ENCODE measurements around the gene NAV2.

NAV2 gene

DNA sequence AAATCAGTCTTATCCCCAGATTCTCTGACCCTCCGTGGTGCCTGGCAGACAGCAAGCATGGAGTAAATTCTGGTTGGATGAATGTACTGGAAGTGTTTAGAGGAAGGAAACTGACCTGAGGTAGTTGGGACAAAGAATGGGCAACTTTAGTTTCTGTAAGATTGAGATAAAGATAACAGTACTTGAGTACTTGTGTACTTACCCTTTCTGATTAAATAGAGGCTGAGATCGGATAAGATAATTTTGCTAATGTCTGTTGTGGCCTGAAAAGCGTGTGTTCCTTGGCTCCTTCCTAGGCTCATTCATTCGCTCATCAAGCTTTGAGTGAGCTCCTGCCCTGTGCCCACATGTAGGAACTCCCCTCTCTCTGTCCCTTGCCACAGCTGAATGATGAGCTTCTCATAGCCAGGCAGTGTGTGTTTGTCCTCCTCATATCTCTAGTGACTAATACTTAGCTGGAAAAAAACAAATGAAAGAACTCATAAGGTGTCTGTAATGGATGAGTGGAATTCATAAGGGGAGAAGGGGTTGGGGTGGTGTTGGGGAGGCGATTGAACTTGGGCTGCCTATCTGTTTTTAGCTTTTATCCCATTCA, 329.5 kb downstream of the NAV2 start:
- FAIRE-seq (no peak), DNase-seq (ENCODE audit: insufficient read length, low spot score) (no peak)

DNA sequence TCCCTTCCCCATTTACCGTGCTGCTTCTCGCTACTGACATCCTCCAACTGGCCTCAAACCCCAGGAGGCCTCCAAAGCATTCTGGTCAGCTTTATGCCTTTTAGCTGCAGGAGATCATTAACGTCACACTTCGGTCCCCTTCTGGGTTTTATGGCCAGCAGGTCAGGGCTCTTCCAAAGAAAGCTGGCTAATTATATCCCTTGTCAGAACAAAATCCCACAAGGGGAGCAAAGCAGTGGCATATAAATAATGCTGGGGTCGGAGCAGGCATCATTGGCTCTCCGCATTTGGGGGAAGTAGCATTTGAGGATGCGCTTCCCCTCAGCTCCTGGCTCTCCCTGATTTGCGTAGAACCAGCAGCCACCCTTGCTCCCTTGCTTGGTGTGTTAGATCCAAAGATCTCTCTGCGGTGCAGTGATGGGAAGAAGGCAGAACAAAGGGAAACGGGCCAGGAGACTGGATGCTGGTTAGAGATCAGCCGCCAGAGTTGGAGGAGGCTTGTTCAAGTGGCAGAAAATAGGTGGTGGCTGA, 330.2 kb downstream of the NAV2 start:
- FAIRE-seq (no peak), DNase-seq (ENCODE audit: insufficient read length, low spot score) (no peak)

DNA sequence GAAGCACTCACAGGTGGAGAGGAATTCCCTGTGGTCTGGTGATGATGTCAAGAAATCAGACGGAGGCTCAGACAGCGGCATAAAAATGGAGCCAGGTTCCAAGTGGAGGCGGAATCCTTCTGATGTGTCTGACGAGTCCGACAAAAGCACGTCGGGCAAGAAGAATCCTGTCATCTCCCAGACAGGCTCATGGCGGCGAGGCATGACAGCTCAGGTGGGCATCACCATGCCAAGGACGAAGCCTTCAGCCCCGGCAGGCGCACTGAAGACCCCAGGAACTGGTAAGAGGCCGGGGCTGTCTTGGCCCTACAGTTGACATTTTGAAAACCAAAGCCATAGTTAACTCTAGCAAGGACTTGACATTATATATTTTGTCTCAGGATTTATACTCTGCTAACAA, 331.4 kb downstream of the NAV2 start:
- FAIRE-seq (no peak), DNase-seq (ENCODE audit: insufficient read length, low spot score) (no peak)

DNA sequence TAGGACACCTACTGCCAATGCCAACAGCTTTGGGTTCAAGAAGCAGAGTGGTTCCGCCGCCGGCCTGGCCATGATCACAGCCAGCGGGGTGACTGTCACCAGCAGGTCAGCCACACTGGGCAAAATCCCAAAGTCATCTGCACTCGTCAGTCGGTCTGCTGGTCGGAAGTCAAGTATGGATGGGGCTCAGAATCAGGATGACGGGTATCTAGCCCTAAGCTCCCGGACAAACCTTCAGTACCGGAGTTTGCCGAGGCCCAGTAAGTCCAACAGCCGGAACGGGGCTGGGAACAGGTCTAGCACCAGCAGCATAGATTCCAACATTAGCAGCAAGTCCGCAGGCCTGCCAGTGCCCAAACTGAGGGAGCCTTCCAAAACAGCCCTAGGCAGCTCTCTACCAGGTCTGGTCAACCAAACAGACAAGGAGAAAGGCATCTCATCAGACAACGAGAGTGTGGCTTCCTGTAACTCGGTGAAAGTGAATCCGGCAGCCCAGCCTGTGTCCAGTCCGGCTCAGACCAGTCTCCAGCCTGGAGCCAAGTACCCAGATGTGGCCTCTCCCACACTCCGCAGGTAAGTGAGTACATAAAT, 332.6 kb downstream of the NAV2 start:
- no peak for DNase-seq (ENCODE audit: insufficient read length, low spot score)
- FAIRE-seq = no peak

DNA sequence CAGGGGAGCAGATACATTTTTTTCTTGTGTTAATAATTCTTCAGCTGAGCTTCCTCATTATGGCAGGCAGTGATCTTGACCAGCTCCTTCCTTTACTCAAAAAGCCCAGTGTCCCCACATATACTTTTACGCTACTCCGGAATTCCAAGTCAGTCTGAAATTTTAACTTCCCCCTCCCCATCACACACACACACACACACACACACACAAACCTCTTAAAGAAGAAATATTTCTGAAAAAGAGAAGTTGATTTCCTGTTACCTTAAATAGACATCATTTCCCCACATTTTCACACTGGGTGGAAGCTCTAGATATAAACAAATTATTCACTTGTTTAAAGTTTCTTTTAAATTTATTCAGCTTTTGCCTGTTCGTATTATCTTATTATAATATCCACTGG, 333.8 kb downstream of the NAV2 start:
- FAIRE-seq (no peak), DNase-seq (ENCODE audit: insufficient read length, low spot score) (no peak)

DNA sequence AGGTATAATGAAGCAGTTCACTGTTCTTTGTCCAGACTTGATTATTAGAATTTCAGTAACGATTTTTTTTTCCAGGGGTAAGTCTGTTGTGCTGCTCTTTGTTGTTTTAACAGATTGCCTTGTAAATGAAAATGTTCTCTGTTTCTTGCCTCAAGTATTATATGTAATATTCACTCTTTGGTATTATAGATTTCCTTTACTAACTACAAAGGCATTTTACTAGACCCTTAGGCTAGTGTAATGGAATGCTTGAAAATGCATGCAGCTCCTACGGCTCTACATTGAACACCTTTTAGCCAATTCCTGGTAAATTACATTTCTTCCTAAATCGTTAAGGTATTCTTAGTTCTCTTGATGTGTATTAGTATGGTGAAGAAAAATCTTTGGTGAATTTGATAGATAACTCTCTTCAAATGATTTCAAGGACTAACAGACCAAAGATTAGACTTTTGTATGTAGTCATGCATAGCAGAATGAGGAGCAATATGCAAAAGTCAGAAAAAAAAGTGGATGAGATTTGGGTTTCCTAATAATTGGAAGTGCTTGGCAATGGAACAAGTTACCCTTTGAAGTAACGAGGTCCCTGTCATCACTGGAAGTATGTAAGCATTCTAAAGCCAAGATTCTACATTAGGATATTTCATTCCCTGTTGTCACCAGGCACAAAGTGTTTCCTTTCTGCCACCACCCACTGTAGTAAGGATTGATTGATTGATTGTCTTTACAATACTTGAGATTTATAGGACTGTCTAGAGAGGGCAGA, 334.6 kb downstream of the NAV2 start:
- DNase-seq (ENCODE audit: insufficient read length, low spot score) (no peak), FAIRE-seq (no peak)

DNA sequence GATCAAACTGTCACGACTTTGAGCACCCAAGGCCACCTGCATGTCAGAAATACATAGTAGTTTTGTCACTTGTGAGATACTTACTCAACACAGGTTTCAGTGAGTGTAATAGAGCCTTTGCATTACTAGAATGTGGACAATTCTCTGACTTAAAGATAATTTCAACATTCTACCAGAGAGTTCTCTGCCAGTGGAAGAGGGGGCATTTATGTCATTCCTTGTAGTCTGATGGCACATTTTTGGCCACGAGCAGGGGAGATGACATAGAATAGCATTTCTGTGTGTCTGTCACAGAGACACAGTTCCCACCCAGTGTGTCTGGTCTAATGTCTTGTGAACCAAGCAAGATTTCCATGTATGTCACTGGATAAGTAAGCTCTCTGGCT, 335.1 kb downstream of the NAV2 start:
- FAIRE-seq (no peak), DNase-seq (ENCODE audit: insufficient read length, low spot score) (no peak)

DNA sequence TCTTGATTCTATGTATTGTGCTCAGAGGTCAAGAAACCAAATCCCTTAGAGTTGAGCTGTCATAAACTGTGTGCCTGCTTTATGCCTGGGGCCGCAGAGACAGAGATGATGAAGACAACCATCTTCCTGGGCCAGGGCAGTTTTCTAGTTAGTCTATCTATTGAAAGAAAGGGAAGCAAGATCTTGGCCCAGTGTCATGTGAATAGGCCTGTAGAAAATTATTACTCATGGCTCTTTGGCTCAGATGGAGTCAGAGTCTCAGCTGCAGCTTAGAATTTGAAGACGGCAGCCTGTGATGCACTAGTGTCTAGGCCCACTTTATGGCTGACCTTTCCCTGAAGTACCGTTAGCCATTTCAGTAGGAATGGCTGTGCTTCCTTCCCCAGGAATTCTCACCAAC, 335.6 kb downstream of the NAV2 start:
- DNase-seq (ENCODE audit: insufficient read length, low spot score) (no peak), FAIRE-seq (no peak)

DNA sequence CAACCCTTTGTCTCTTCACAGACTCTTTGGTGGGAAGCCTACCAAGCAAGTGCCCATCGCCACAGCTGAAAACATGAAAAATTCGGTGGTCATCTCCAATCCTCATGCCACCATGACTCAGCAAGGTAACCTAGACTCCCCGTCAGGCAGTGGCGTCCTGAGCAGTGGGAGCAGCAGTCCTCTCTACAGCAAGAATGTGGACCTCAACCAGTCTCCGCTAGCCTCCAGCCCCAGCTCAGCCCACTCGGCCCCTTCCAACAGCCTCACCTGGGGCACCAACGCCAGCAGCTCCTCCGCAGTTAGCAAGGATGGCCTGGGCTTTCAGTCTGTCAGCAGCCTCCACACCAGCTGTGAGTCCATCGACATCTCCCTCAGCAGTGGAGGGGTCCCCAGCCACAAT, 336.1 kb downstream of the NAV2 start:
- DNase-seq (ENCODE audit: insufficient read length, low spot score) (no peak), FAIRE-seq (no peak)

DNA sequence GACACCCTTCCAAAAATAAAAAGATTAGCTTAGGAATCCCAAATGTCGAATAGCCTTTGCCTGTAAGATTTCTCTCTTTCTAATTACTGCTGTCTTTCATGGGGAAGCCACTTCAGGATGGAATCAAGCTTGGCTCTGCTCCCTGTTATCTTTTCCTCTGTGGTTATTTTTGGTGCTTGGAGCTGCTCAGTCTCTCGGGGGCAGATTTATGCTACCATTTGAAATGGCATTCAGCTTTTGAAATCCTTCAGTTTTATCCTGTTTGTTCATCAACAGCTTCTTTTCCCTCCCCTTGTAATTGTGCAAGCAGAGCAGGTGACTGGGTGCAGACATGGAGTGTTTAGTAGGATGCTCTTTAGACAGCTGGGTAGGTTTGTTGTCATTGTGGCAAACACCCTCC, 336.6 kb downstream of the NAV2 start:
- FAIRE-seq = no peak
- DNase-seq (ENCODE audit: insufficient read length, low spot score) = no peak

DNA sequence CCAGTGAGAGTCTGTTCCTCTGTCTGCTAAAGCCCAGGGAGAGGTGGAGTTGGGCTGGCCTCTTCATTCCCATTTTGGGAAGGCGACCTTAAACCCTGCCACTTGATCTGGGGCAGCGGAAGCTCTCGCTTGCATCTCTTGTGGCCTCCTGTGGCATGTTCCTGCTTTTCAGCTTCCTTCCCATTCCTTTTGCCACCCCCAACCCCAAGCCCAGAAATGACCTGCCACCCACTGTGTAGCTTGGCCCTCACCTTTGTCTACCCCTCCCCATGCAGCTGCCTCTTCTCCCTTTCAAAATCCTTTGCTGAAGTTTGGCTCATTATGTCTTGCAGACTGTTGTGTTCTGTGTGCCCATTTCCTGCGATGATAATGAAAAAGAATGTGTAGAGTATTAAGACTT, 337.4 kb downstream of the NAV2 start:
- FAIRE-seq (no peak), DNase-seq (ENCODE audit: insufficient read length, low spot score) (no peak)

DNA sequence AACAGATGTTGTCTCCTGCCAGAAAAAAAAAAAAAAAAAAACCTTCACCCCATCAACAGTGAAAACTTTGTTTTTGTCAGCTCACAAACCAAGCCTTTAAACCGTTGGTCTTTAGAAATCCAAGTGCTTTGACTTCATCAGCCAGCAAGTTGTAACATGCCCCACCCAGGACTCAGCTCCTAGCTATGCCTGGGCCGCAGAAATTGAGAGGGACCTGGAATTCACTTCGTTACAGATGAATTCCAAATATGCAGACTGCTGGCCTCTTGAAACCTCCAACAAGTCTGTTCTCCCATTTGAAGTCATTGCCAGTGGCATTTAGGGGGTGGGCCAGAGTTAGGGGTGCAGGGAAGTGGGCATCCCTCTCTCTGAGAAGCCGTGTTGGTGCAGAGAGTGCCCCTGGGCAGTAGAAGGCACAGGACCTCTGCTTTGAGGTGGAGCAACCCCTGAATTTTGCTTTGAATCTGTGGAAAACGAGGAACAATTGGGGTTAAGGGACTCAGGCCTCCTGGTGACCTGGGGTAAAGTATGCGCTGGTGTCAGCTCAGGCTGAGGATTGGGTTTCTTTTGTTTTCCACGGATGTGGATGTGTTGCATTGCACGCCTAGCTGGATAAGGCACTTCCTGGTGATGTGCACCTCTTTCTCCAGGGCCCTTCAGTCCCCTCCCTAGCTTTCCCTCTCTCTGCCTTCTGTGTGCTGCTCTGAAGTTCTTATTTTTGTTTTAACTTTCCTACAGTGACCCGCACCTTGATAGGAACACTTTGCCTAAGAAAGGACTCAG, 338.1 kb downstream of the NAV2 start:
- no peak for FAIRE-seq
- no peak for DNase-seq (ENCODE audit: insufficient read length, low spot score)

DNA sequence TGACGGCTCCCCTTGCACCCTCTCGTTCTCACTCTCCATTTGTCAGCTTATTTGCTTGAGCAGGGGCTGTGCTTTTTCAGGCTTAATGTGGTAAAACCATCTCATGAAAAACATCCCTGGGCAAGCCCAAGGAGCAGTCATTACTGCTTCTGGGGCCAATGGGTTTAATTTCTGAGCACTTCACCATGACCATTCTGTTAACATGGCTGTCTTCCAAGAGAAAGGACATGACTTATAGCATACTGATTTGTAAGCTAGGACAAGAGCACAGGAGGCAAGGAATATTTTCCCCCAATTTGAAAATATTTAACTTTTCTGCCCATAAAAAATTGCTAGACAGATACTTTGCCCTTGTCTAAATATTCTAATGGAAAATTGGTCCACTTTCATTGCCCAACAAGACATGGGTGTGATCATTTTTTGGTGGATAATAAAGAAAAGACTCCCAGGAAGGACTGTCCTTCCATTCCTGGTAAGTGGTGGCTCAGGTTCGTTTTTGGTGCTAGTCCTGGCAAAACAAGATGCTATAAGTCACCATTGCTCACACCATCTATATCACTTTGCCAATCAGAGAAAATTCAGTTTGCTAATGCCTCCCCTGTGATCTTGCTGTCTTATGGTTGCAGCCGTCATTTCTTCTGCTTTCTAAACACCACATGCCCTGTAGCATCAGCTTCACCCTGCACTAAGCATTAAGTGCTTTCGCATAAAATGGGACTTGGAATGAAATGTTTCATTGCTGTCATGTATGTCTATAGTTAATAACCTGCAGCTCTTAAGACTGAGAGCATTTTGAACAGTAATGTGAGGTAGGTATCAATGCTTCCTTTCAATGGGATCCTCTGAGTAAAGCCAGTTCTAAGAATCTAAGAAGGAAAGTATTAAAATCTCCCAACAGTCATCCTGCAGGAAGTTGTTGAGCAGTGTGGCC, 339.1 kb downstream of the NAV2 start:
- FAIRE-seq (no peak), DNase-seq (ENCODE audit: insufficient read length, low spot score) (no peak)

DNA sequence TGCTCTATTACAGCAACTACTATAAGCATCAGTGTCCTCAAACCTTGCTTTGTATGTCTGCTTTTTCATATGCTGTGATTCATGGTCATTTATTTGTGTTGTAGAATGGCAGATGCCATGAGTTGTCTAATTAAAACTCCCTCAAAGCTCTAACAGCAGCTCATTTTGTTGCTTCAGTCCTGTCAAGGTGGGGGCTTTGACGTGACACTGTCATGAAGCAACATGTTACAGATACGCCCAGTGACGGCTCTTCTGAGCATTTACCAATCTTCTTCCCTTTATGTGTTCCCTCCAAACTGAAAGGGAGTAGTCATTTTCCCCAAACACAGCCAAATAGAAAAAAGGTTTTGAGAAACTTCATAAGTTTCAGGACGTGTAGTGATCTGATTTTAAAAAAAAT, 340.9 kb downstream of the NAV2 start:
- no peak for FAIRE-seq

DNA sequence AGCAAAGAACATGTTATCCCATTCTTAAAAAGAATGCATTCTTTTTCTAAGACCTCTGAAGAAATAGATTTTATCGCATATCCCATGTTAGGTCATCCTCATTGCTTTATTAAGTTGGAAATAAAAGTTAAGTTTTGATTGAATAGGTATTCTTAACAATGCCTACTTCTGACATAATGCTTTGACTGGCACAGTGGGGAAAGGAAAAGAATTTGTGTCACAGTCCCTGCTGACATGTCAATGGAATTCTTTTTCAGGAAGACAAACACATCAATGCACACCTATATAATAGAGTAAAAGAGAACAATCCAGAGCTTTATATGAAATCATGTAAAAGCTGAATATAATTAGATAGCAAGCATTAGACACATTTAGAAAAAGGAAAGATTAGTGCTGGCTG, 341.9 kb downstream of the NAV2 start:
- no peak for FAIRE-seq

More for the DNA sequence above, 340.9 kb downstream of the NAV2 start:
- no peak for DNase-seq (ENCODE audit: insufficient read length, low spot score)

DNA sequence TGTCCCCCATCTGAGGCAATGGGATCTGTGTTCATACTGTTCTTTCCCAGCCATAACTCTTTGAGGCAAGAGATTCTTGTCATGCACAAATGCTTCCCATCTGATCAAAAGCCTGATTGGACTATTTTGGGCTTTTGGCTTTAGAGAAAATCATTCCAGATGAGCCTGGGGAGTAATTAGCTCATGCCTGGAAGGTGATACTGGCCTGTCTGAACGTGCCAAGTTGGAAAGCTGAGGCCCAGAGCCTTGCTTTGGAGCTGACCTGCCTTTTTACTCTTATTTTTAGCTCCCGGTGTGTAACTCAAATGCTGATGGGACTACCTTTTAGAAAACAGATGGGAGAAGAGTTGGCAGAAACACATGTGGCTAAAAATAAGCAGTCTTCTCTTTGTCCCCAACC, 342.7 kb downstream of the NAV2 start:
- FAIRE-seq (no peak), DNase-seq (ENCODE audit: insufficient read length, low spot score) (no peak)

More for the DNA sequence above, 341.9 kb downstream of the NAV2 start:
- DNase-seq (ENCODE audit: insufficient read length, low spot score) = no peak

DNA sequence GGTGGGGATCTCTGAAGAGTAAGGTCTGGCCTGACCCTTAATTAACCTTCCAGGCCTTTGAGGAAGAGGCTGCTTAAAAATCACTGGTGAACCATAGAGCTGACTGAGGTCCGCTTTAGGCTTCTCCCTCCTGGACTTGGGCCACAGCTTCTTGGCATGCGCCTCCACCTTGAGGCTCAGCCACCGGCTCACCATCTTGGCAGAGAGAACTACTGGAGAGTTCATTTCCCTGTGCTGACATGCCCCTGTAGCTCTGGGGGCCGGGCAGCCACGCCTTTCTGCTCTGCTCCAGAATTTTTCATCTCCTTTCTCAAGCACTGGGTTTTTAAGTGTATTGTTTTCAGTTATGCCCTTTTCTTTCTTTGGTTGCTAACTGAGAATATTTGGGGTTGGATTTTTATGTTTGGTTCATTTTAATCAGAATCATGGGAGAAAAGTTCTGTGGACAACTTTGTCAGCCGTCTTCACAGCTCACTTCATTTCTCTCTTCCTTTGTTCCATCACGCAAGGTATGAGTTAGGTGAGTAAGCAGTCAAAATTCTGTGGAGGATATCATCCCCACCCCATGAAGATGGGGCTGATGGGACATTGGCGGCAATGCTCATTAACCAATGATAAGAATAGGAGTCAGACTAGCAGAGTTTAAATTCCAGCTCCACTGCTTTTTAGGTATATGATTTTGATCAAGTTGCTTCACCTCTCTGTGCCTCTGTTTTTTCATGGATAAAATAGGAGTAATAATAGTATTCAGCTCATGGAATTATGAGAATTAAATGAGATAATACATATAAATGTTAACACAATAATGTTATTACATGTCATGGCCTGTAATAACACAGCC, 343.7 kb downstream of the NAV2 start:
- no peak for DNase-seq (ENCODE audit: insufficient read length, low spot score)
- no peak for FAIRE-seq

DNA sequence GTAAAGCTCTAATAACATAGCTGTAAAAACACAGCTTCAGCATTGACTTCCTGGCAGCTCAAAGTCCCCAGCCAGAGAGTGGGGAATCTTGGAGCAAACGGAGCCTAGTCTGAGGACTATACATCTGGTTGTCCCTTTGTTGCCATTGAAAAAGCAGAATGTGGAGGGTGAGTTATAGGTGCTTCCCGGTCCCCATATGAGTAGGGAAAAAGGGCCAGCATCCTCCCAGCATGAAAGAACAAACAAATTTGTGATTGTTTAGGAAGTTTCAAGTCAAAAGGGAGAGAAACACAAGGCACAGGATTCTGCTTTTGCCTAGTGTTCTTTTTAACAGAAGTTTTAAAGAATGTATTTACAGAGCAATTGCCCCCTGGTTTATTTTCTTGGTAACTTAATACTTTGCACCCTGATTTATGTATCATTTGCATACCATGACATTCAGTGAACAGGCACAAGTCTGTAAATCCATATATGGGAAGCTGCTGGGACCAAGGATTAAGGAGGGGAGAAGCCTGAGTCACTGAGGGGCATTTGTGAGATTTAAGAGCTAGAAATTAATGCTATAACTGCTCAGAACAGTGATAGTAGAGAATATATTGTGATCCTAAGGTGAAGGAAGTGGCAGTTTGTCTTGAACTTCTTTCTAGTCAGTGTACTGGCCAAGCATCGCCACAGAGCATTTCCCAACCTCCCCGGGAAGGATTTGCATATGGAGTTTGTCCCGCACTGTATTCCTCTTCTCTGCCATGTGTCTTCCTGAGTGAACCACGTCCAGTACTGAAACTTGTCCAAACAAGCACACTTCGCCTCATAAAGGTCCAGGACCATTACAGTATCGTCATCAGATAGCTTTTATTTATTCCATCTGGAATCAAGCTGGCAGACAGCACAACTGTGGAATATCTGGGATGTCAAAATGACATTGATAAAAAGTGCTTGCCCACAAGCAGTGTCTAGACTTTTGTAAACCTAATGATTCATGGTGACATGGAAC, 344.6 kb downstream of the NAV2 start:
- FAIRE-seq (no peak), DNase-seq (ENCODE audit: insufficient read length, low spot score) (no peak)

Data from GM19239 (cell line).